ENCODE measurements around the gene PLEKHO1. TPM values are rescaled to one million over a fixed set of nuclear protein-coding genes. Genes with fewer than 3 reads are reported as not detected.
A peak's percentile ranks its signal among the peaks of the same experiment; 100 is the strongest.

Gene PLEKHO1
- total RNA-seq, 1 experiment from 2014 or later, result 2.1 TPM

DNA sequence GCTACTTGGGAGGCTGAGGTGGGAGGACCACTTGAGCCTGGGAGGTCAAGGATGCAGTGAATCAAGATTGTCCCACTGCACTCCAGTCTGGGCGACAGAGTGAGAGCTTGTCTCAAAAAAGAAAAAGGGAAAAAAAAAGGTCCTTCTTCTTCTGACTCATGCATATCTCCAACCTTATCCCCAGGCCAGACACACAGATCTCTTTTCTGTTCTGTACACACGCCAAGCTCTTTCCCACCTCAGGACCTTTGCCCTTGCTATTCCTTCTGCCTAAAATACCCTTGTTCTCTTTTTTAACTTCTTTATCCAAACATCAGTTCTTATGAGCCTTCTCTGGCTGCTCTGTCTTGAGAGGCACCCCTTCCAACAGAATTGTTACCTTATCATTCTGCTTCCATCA is 22.1 kb downstream of the PLEKHO1 start:
- H3K4me1 Mint-ChIP-seq (ENCODE audit: low read depth, unreplicated experiment), result peaks cover 22% of the 10 kb centered on the region
- no peak overlapping the region for H3K27ac Mint-ChIP-seq (ENCODE audit: unreplicated experiment)
- no TSS peak for BruUV-seq (replicated peaks)
- H3K27me3 ChIP-seq (replicated peaks; ENCODE audit: control insufficient read depth, insufficient read depth, low read length), result no peaks in the 10 kb centered on the region
- H3K4me3 Mint-ChIP-seq (ENCODE audit: unreplicated experiment), result no peak overlapping the region
- H3K4me3 ChIP-seq (ENCODE audit: low read depth, low read length), result no peak overlapping the region
- no peaks in the 10 kb centered on the region for H3K36me3 Mint-ChIP-seq (ENCODE audit: insufficient read depth, unreplicated experiment)
- H3K9me3 Mint-ChIP-seq (ENCODE audit: unreplicated experiment), result no peaks in the 10 kb centered on the region
- ChIA-PET POLR2A (no interaction called here), CTCF (interaction anchor here (4.0 kb wide), 1 partner anchor 16 kb away, joined by 22 read pairs; no protein-coding TSS in a partner anchor)
- H3K36me3 ChIP-seq (ENCODE audit: control insufficient read depth, insufficient read depth, low read length), result no peaks in the 10 kb centered on the region
- TF ChIP-seq, protein P1, sequence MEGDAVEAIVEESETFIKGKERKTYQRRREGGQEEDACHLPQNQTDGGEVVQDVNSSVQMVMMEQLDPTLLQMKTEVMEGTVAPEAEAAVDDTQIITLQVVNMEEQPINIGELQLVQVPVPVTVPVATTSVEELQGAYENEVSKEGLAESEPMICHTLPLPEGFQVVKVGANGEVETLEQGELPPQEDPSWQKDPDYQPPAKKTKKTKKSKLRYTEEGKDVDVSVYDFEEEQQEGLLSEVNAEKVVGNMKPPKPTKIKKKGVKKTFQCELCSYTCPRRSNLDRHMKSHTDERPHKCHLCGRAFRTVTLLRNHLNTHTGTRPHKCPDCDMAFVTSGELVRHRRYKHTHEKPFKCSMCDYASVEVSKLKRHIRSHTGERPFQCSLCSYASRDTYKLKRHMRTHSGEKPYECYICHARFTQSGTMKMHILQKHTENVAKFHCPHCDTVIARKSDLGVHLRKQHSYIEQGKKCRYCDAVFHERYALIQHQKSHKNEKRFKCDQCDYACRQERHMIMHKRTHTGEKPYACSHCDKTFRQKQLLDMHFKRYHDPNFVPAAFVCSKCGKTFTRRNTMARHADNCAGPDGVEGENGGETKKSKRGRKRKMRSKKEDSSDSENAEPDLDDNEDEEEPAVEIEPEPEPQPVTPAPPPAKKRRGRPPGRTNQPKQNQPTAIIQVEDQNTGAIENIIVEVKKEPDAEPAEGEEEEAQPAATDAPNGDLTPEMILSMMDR (IDR thresholded peaks at IDR 0.05; ENCODE audit: insufficient read depth in 1 of 2, low read depth in 1 of 2, low read length in 1 of 2, severe bottlenecking in 1 of 2, unreplicated experiment in 1 of 2), result no peak
- peaks cover 17% of the 10 kb centered on the region for H3K4me1 ChIP-seq
- no peaks in the 10 kb centered on the region for H3K27me3 Mint-ChIP-seq (ENCODE audit: insufficient read depth, unreplicated experiment)
- DNase-seq, result no peak
- intact Hi-C loops (cut with micrococcal nuclease; ENCODE audit: unreplicated experiment), result no loop called here
- H3K9me3 ChIP-seq, result no peaks in the 10 kb centered on the region

DNA sequence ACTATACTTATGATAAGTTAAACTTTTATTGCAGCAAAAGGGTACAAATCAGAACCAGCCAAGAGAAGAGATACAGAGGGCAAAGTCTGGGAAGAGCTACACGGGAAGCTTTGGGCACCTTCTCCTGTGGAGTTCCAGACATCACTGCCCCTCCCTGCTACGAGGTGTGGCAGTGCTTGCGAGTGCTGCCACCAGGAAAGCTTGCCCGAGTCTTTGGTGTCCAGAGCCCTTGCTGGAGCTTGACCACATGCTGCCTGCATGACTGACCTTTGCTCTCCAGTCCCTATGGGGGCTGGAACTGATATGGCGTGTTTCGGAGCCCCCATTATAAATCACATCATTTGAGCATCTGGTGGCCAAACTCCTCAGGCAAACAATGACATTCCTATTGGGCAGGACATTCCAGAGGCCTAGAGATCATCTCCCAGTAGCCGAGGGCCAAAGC is 23.4 kb downstream of the PLEKHO1 start:
- H3K36me3 Mint-ChIP-seq (ENCODE audit: insufficient read depth, unreplicated experiment), result no peaks in the 10 kb centered on the region
- H3K4me1 ChIP-seq, result peaks cover 17% of the 10 kb centered on the region
- CTCF ChIA-PET, result interaction anchor here (1.4 kb wide), 1 partner anchor 14 kb away, joined by 7 read pairs; no protein-coding TSS in a partner anchor
- peaks cover 22% of the 10 kb centered on the region for H3K4me1 Mint-ChIP-seq (ENCODE audit: low read depth, unreplicated experiment)
- no peaks in the 10 kb centered on the region for H3K27me3 Mint-ChIP-seq (ENCODE audit: insufficient read depth, unreplicated experiment)
- intact Hi-C loops (cut with micrococcal nuclease; ENCODE audit: unreplicated experiment), result no loop called here
- H3K4me3 Mint-ChIP-seq (ENCODE audit: unreplicated experiment), result no peak overlapping the region
- H3K36me3 ChIP-seq (ENCODE audit: control insufficient read depth, insufficient read depth, low read length), result no peaks in the 10 kb centered on the region
- H3K9me3 Mint-ChIP-seq (ENCODE audit: unreplicated experiment), result no peaks in the 10 kb centered on the region
- BruUV-seq (replicated peaks), result no TSS peak
- no peaks in the 10 kb centered on the region for H3K9me3 ChIP-seq
- H3K4me3 ChIP-seq (ENCODE audit: low read depth, low read length), result no peak overlapping the region
- POLR2A ChIA-PET, result no interaction called here
- no peak for DNase-seq
- H3K27me3 ChIP-seq (replicated peaks; ENCODE audit: control insufficient read depth, insufficient read depth, low read length), result no peaks in the 10 kb centered on the region
- H3K27ac Mint-ChIP-seq (ENCODE audit: unreplicated experiment), result peak overlapping the region; percentile 31
- TF ChIP-seq, protein P1 (IDR thresholded peaks at IDR 0.05; ENCODE audit: insufficient read depth in 1 of 2, low read depth in 1 of 2, low read length in 1 of 2, severe bottlenecking in 1 of 2, unreplicated experiment in 1 of 2), result no peak

DNA sequence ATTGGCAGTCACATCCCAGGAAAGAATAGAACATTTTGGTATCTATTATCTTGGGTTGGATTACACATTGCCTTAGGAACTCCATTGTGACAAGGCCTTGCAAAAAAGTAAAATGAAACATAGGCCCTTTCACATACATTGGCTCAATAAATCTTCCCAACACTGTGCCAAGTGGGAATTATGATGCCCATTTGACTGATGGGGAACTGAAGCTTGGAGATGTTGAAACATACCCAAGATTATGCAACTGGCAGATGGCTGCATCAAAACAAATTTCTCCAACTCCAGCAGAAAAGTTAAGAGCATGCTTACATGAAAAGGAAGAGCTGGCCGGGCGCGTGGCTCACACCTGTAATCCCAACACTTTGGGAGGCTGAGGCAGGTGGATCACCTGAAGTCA is 26.9 kb downstream of the PLEKHO1 start:
- peaks cover 17% of the 10 kb centered on the region for H3K4me1 ChIP-seq
- TF ChIP-seq, protein P1 (IDR thresholded peaks at IDR 0.05; ENCODE audit: insufficient read depth in 1 of 2, low read depth in 1 of 2, low read length in 1 of 2, severe bottlenecking in 1 of 2, unreplicated experiment in 1 of 2), result no peak
- no peaks in the 10 kb centered on the region for H3K9me3 Mint-ChIP-seq (ENCODE audit: unreplicated experiment)
- H3K4me3 Mint-ChIP-seq (ENCODE audit: unreplicated experiment), result no peak overlapping the region
- no peak overlapping the region for H3K27ac Mint-ChIP-seq (ENCODE audit: unreplicated experiment)
- no peaks in the 10 kb centered on the region for H3K27me3 Mint-ChIP-seq (ENCODE audit: insufficient read depth, unreplicated experiment)
- no peaks in the 10 kb centered on the region for H3K36me3 ChIP-seq (ENCODE audit: control insufficient read depth, insufficient read depth, low read length)
- H3K4me3 ChIP-seq (ENCODE audit: low read depth, low read length), result no peak overlapping the region
- no peaks in the 10 kb centered on the region for H3K27me3 ChIP-seq (replicated peaks; ENCODE audit: control insufficient read depth, insufficient read depth, low read length)
- intact Hi-C loops (cut with micrococcal nuclease; ENCODE audit: unreplicated experiment), result no loop called here
- BruUV-seq (replicated peaks), result no TSS peak
- DNase-seq, result no peak
- H3K36me3 Mint-ChIP-seq (ENCODE audit: insufficient read depth, unreplicated experiment), result no peaks in the 10 kb centered on the region
- CTCF ChIA-PET, result no interaction called here
- POLR2A ChIA-PET, result no interaction called here
- H3K4me1 Mint-ChIP-seq (ENCODE audit: low read depth, unreplicated experiment), result peaks cover 22% of the 10 kb centered on the region
- no peaks in the 10 kb centered on the region for H3K9me3 ChIP-seq

All from Caco-2 (cell line).